PFSK-1 (cell line): ENCODE measurements around the gene BAHCC1.

Source experiments
- POLR2AphosphoS5 ChIP-seq: IDR thresholded peaks from 2 replicates; pipeline ENCODE4 v1.6.1; 2012; ENCODE audit warnings: low read depth, mild to moderate bottlenecking, control low read depth, low read length, moderate library complexity
- REST ChIP-seq, 2 experiments: IDR thresholded peaks; 2 replicates each; pipeline versions ENCODE4 v1.6.1 to v1.8.0; 2011 to 2012; ENCODE audit warnings: low read depth in 2 of 2, low read length in 2 of 2, control low read depth in 1 of 2, inconsistent platforms in 1 of 2, mild to moderate bottlenecking in 1 of 2, moderate library complexity in 1 of 2; ENCODE audit not compliant: insufficient read depth in 1 of 2
- TAF1 ChIP-seq: IDR thresholded peaks from 2 replicates; pipeline ENCODE4 v1.6.1; 2012; ENCODE audit warnings: low read length, control low read depth, borderline replicate concordance; ENCODE audit not compliant: insufficient read depth

DNA sequence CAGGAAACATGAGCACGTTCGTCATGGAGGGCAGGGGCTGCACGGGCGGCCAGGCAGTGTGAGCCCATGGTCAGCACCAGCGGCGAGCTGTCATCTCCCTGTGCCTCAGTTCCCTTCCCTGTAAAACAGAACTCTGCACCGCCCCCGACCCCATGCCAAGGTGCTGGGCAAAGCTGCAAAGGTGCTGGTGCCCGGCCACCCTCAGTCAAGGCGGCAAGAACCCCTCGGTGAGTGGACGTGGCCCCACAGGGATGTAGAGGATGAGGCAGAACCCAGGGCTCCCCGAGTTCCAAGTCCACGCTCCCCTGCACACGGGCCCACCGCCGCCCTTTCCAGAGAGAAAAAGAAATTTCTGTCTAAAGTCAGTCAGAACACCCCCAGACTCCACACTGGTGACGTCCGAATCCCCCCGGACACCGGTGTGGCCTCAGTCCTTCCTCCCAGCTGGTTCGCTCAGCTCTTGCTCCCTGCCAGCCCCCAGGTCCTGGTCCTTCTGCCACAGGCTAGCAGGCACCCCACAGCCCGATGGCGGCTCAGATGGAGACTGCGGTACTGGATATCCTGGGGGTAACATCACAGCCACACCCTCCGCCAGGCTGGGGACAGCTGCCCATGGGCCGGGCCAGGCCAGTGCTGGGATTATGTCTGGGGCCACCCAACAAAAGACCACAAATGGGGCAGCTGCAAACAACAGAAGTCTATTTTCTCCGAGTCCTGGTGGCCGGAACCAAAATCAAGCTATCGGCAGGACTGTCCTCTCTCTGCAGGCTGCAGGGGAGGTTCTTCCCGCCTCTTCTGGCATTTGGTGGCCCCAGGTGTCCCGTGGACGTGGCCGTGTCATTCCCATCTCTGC, 14.4 kb upstream of the BAHCC1 start:
- no peak for TF ChIP-seq POLR2AphosphoS5
- TF ChIP-seq TAF1: no peak
- TF ChIP-seq REST (IDR thresholded peaks at IDR 0.05; ENCODE audit: insufficient read depth in 1 of 2, low read depth in 2 of 2, low read length in 2 of 2): no peak
